ENCODE results near the gene RCBTB2. TPM values are rescaled to one million over a fixed set of nuclear protein-coding genes. Genes with fewer than 3 reads are reported as not detected.

The RCBTB2 gene
- total RNA-seq, 1 donor from 2014 or later: 4.3 TPM

DNA sequence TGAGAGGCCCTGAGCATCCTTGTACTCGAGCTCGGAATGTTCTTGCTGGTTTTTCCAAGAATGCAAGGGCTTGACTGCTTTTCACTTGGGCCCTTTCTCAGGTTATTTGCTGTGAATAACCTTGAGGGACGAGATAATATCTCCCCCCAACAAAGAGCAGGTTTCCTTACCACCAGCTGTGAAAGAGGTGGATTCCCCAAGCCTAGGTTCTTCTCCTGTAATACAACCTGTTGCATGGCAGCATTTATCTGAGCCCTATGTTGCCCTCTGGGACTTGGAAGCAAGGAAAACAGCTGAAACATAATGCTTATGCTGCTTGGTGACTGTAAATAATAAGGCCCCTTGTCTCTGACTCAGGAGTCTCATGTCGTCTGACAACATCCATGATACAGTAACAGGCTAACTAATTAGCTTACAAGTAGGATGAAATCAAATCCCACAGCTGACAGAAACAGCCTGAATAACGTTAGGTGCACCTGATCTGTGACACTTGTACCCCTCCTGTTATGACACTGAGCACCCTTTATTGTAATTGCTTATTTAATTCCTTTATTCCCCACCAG is 43.6 kb upstream of the RCBTB2 start:
- H3K27ac ChIP-seq (ENCODE audit: low read depth, low read length): no peak overlapping the region
- no peak overlapping the region for H3K4me3 ChIP-seq (ENCODE audit: insufficient read depth, low read depth, low read length)
- no peaks in the 10 kb centered on the region for H4K20me1 ChIP-seq (ENCODE audit: insufficient read depth, low read length)
- no peak overlapping the region for H3K27ac Mint-ChIP-seq (ENCODE audit: unreplicated experiment)
- no peak overlapping the region for H3K9ac ChIP-seq (ENCODE audit: low read length)
- no peaks in the 10 kb centered on the region for H3K27me3 ChIP-seq (ENCODE audit: insufficient read depth, low read length)
- no peaks in the 10 kb centered on the region for H3K36me3 Mint-ChIP-seq (ENCODE audit: low read depth, unreplicated experiment)
- DNase-seq (ENCODE audit: low read depth) (no peak), FAIRE-seq (no peak)
- no peak overlapping the region for H3K4me2 ChIP-seq (ENCODE audit: low read length)
- peaks cover 4% of the 10 kb centered on the region for H3K4me1 ChIP-seq (ENCODE audit: insufficient read depth, low read length)
- H3K9me3 ChIP-seq (ENCODE audit: insufficient read depth, low read depth, low read length): no peaks in the 10 kb centered on the region
- H3K4me3 Mint-ChIP-seq (ENCODE audit: unreplicated experiment): no peak overlapping the region
- TF ChIP-seq, protein P1, sequence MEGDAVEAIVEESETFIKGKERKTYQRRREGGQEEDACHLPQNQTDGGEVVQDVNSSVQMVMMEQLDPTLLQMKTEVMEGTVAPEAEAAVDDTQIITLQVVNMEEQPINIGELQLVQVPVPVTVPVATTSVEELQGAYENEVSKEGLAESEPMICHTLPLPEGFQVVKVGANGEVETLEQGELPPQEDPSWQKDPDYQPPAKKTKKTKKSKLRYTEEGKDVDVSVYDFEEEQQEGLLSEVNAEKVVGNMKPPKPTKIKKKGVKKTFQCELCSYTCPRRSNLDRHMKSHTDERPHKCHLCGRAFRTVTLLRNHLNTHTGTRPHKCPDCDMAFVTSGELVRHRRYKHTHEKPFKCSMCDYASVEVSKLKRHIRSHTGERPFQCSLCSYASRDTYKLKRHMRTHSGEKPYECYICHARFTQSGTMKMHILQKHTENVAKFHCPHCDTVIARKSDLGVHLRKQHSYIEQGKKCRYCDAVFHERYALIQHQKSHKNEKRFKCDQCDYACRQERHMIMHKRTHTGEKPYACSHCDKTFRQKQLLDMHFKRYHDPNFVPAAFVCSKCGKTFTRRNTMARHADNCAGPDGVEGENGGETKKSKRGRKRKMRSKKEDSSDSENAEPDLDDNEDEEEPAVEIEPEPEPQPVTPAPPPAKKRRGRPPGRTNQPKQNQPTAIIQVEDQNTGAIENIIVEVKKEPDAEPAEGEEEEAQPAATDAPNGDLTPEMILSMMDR (IDR thresholded peaks at IDR 0.05; ENCODE audit: insufficient read depth, low read depth, low read length): no peak
- TF ChIP-seq EZH2 (IDR thresholded peaks at IDR 0.05; ENCODE audit: insufficient read depth, low read length): no peak
- no peaks in the 10 kb centered on the region for H3K27me3 Mint-ChIP-seq (ENCODE audit: low read depth, unreplicated experiment)
- H3K36me3 ChIP-seq (ENCODE audit: insufficient read depth, low read length): no peaks in the 10 kb centered on the region
- no peak overlapping the region for H2AFZ ChIP-seq (ENCODE audit: low read depth, low read length)
- H3K9me3 Mint-ChIP-seq (ENCODE audit: unreplicated experiment): no peaks in the 10 kb centered on the region
- peaks cover 5% of the 10 kb centered on the region for H3K4me1 Mint-ChIP-seq (ENCODE audit: low read depth, unreplicated experiment)
- no peaks in the 10 kb centered on the region for H3K79me2 ChIP-seq (ENCODE audit: insufficient read depth, low read length)

DNA sequence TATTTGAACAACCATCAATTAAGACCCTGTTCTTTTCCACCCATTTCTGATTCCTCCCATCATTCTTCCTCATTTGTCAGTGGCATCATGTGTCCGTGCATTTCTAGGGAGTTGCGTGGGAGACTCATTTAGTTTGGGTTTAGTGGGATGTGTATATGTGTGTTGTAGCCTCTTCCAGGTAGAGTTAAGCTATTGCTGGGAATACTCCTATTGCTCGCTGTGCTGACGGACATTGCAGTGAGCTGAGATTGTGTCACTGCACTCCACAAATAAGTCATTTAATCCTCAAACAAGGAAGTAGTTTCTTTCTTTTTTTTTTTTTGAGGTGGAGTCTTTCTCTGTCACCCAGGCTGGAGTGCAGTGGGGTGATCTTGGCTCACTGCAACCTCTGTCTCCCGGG is 42.2 kb upstream of the RCBTB2 start:
- H3K4me1 ChIP-seq (ENCODE audit: insufficient read depth, low read length): peaks cover 7% of the 10 kb centered on the region
- no peak for FAIRE-seq
- no peaks in the 10 kb centered on the region for H3K36me3 ChIP-seq (ENCODE audit: insufficient read depth, low read length)
- TF ChIP-seq, protein P1 (IDR thresholded peaks at IDR 0.05; ENCODE audit: insufficient read depth, low read depth, low read length): no peak
- no peak for TF ChIP-seq EZH2 (IDR thresholded peaks at IDR 0.05; ENCODE audit: insufficient read depth, low read length)
- Mint-ChIP-seq H3K36me3 (ENCODE audit: low read depth, unreplicated experiment) (no peaks in the 10 kb centered on the region), H3K27ac (ENCODE audit: unreplicated experiment) (no peak overlapping the region), H3K4me3 (ENCODE audit: unreplicated experiment) (no peak overlapping the region), H3K27me3 (ENCODE audit: low read depth, unreplicated experiment) (no peaks in the 10 kb centered on the region), H3K9me3 (ENCODE audit: unreplicated experiment) (no peaks in the 10 kb centered on the region), H3K4me1 (ENCODE audit: low read depth, unreplicated experiment) (peaks cover 7% of the 10 kb centered on the region)
- DNase-seq (ENCODE audit: low read depth): no peak
- H3K27me3 ChIP-seq (ENCODE audit: insufficient read depth, low read length): no peaks in the 10 kb centered on the region
- no peak overlapping the region for H3K4me3 ChIP-seq (ENCODE audit: insufficient read depth, low read depth, low read length)
- H3K79me2 ChIP-seq (ENCODE audit: insufficient read depth, low read length): no peaks in the 10 kb centered on the region
- H3K9me3 ChIP-seq (ENCODE audit: insufficient read depth, low read depth, low read length): no peaks in the 10 kb centered on the region
- no peak overlapping the region for H3K9ac ChIP-seq (ENCODE audit: low read length)
- H3K27ac ChIP-seq (ENCODE audit: low read depth, low read length): no peak overlapping the region
- H2AFZ ChIP-seq (ENCODE audit: low read depth, low read length): no peak overlapping the region
- H4K20me1 ChIP-seq (ENCODE audit: insufficient read depth, low read length): no peaks in the 10 kb centered on the region
- H3K4me2 ChIP-seq (ENCODE audit: low read length): no peak overlapping the region

DNA sequence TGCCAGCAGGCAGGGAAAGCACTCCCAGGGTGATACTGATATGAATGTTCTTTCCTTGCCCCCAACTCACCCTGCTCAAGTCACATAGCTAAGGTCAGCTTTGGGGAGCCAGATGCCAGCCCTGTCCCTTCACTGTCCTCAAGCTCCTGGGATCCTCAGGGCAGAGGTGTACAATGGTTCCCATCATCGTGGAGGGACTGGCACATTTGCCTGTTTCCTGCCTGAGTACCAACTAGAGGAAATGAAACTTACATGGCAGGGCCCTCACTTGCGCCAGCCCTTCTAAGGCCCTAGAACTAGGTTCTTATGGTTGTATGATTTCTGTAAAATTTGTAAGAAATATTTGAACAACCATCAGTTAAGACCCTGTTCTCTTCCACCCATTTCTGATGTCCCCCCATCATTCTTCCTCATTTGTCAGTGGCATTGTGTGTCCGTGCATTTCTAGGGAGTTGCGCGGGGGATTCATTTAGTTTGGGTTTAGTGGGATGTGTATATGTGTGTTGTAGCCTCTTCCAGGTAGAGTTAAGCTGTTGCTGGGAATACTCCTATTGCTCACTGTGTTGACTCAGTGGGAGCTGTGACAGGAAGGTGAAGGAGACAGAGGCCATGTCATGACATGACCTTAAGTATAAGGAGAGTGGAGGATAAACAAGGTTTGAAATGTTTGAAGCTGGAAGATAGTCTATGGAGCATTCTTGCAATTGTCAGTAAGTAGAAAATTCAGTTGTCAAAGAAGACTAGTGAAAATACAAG is 41.3 kb upstream of the RCBTB2 start:
- no peak overlapping the region for H3K4me3 Mint-ChIP-seq (ENCODE audit: unreplicated experiment)

More for the DNA sequence above, 41.3 kb upstream of the RCBTB2 start:
- Mint-ChIP-seq H3K4me1 (ENCODE audit: low read depth, unreplicated experiment) (peaks cover 7% of the 10 kb centered on the region), H3K9me3 (ENCODE audit: unreplicated experiment) (no peaks in the 10 kb centered on the region), H3K27ac (ENCODE audit: unreplicated experiment) (no peak overlapping the region), H3K36me3 (ENCODE audit: low read depth, unreplicated experiment) (no peaks in the 10 kb centered on the region), H3K27me3 (ENCODE audit: low read depth, unreplicated experiment) (no peaks in the 10 kb centered on the region)
- no peaks in the 10 kb centered on the region for H3K27me3 ChIP-seq (ENCODE audit: insufficient read depth, low read length)
- TF ChIP-seq, protein P1 (IDR thresholded peaks at IDR 0.05; ENCODE audit: insufficient read depth, low read depth, low read length): no peak
- no peak for TF ChIP-seq EZH2 (IDR thresholded peaks at IDR 0.05; ENCODE audit: insufficient read depth, low read length)
- peaks cover 7% of the 10 kb centered on the region for H3K4me1 ChIP-seq (ENCODE audit: insufficient read depth, low read length)
- no peak overlapping the region for H3K9ac ChIP-seq (ENCODE audit: low read length)
- H2AFZ ChIP-seq (ENCODE audit: low read depth, low read length): no peak overlapping the region
- FAIRE-seq: no peak
- H3K36me3 ChIP-seq (ENCODE audit: insufficient read depth, low read length): no peaks in the 10 kb centered on the region
- H3K4me3 ChIP-seq (ENCODE audit: insufficient read depth, low read depth, low read length): no peak overlapping the region
- H4K20me1 ChIP-seq (ENCODE audit: insufficient read depth, low read length): no peaks in the 10 kb centered on the region
- no peak for DNase-seq (ENCODE audit: low read depth)
- H3K79me2 ChIP-seq (ENCODE audit: insufficient read depth, low read length): no peaks in the 10 kb centered on the region
- no peak overlapping the region for H3K27ac ChIP-seq (ENCODE audit: low read depth, low read length)
- no peak overlapping the region for H3K4me2 ChIP-seq (ENCODE audit: low read length)
- no peaks in the 10 kb centered on the region for H3K9me3 ChIP-seq (ENCODE audit: insufficient read depth, low read depth, low read length)
